ENCODE results near the gene RAD23A. TPM values are rescaled to one million over a fixed set of nuclear protein-coding genes. Genes with fewer than 3 reads are reported as not detected.

The RAD23A gene
- total and polyA plus RNA-seq, 2 donors (not counting 3 experiments of a cell fraction or from before 2014, with no cell fraction given): 66.9 to 102 TPM

GRCh38 chr19:12896460-12896859 is 49.2 kb upstream of the RAD23A start:
- Histone ChIP-seq H3K4me1 (ENCODE audit: control insufficient read depth, extremely low read depth, insufficient read depth, low read length) (peaks cover 6% of the 10 kb centered on the region), H2AFZ (ENCODE audit: low read depth, low read length) (no peak overlapping the region), H3K27me3 (ENCODE audit: control insufficient read depth in 2 of 2, insufficient read depth in 2 of 2, low read length in 2 of 2) (no peaks in the 10 kb centered on the region), H3K36me3 (ENCODE audit: control insufficient read depth in 2 of 2, extremely low read depth in 1 of 2, insufficient read depth in 2 of 2, low read length in 2 of 2) (peaks cover 0 to 5% of the 10 kb centered on the region in 2 experiments), H3K4me2 (ENCODE audit: insufficient read depth, low read length) (no peak overlapping the region), H3K79me2 (ENCODE audit: control insufficient read depth, insufficient read depth, low read length) (no peaks in the 10 kb centered on the region), H3K9ac (replicated peaks; ENCODE audit: extremely low read depth, insufficient read depth, low read length) (no peak overlapping the region), H3K9me1 (replicated peaks; ENCODE audit: control insufficient read depth, extremely low read depth, insufficient read depth, low read length) (no peaks in the 10 kb centered on the region), H4K20me1 (replicated peaks; ENCODE audit: control insufficient read depth, extremely low read depth, insufficient read depth, low read length) (no peaks in the 10 kb centered on the region), H3K9me3 (replicated peaks; ENCODE audit: control insufficient read depth, insufficient read depth, low read length) (no peaks in the 10 kb centered on the region), H3K4me3 (replicated peaks in 1 of 3; ENCODE audit: insufficient read depth in 1 of 3, low read depth in 1 of 3, low read length in 3 of 3) (no peak overlapping the region), H3K27ac (ENCODE audit: insufficient read depth, low read depth, low read length) (no peak overlapping the region)
- intact Hi-C loops (cut with micrococcal nuclease): no loop called here
- POLR2A ChIA-PET: no interaction called here
- TF ChIP-seq POLR2A (IDR thresholded peaks at IDR 0.05; ENCODE audit: low read depth, low read length): no peak
- no peak for TF ChIP-seq JUN (IDR thresholded peaks at IDR 0.05; ENCODE audit: borderline replicate concordance, insufficient read depth, insufficient read length, low read depth)
- TF ChIP-seq EZH2 (IDR thresholded peaks at IDR 0.05; ENCODE audit: borderline replicate concordance, low read depth, low read length, severe bottlenecking): no peak
- no peak for TF ChIP-seq GATA2 (IDR thresholded peaks at IDR 0.05; ENCODE audit: insufficient read depth, insufficient read length, low read depth, low read length)
- no peak for TF ChIP-seq MAX (IDR thresholded peaks at IDR 0.05; ENCODE audit: insufficient read depth, insufficient read length)
- TF ChIP-seq CTCF (IDR thresholded peaks at IDR 0.05; ENCODE audit: extremely low read depth in 1 of 2, insufficient read depth in 1 of 2, low read depth in 1 of 2, low read length in 2 of 2): no peak
- TF ChIP-seq FOS (IDR thresholded peaks at IDR 0.05; ENCODE audit: borderline replicate concordance, insufficient read depth, low read length): no peak
- TF ChIP-seq POLR2AphosphoS5 (IDR thresholded peaks at IDR 0.05; ENCODE audit: insufficient read depth, low read depth, low read length): no peak
- TF ChIP-seq MYC (IDR thresholded peaks at IDR 0.05; ENCODE audit: low read depth, low read length): no peak
- no peak for FAIRE-seq
- DNase-seq (ENCODE audit: low read depth, low spot score): no peak
- BruUV-seq (replicated peaks): no TSS peak
- dilution Hi-C loops (cut with MboI; ENCODE audit: extremely low pct_ligation_motif_present, low sequenced_read_pairs): no loop called here
- CTCF ChIA-PET: interaction anchor here (0.7 kb wide), 1 partner anchor 15 kb away, joined by 5 read pairs; no protein-coding TSS in a partner anchor
